Stimulated activated CD8-positive, alpha-beta memory T cell treated with anti-CD3 and anti-CD28 coated beads, Interleukin-12 subunit alpha, Interleukin-12 subunit beta, amount 100 ng/mL, for 24 hours (primary cell): ENCODE results near the gene SPATA25.

Source experiments
- DNase-seq: peaks from one replicate; pipeline ENCODE4 v3.0.0-alpha.2; 2020; ENCODE audit errors: extremely low read depth

Gene SPATA25

GRCh38 chr20:45836841-45837240 is 50.6 kb downstream of the SPATA25 start:
- no peak for DNase-seq
